HG03095 (cell line): Measurements from ENCODE around the gene CUEDC2.

Source experiments
- ATAC-seq: cut with Tn5 transposase; IDR thresholded peaks from one replicate; pipeline ENCODE4 v1.9.1; 2021; ENCODE audit warnings: moderate library complexity; ENCODE audit not compliant: unreplicated experiment

CUEDC2 gene

GRCh38 chr10:102426803-102427287, 5.5 kb downstream of the CUEDC2 start:
- ATAC-seq: no peak

- no peak for ATAC-seq
These were observed 6.9 kb downstream of the CUEDC2 start for GRCh38 chr10:102425444-102425843.

GRCh38 chr10:102424916-102425315, 7.5 kb downstream of the CUEDC2 start:
- ATAC-seq: no peak

GRCh38 chr10:102424145-102424544, 8.2 kb downstream of the CUEDC2 start:
- no peak for ATAC-seq

GRCh38 chr10:102423372-102423968, 8.9 kb downstream of the CUEDC2 start:
- ATAC-seq: no peak

GRCh38 chr10:102422545-102423129, 9.7 kb downstream of the CUEDC2 start:
- ATAC-seq: no peak

- ATAC-seq: peak; percentile 1
These were observed 10.4 kb downstream of the CUEDC2 start for GRCh38 chr10:102421757-102422512.

GRCh38 chr10:102421507-102421756, 10.9 kb downstream of the CUEDC2 start:
- ATAC-seq: no peak

DNA sequence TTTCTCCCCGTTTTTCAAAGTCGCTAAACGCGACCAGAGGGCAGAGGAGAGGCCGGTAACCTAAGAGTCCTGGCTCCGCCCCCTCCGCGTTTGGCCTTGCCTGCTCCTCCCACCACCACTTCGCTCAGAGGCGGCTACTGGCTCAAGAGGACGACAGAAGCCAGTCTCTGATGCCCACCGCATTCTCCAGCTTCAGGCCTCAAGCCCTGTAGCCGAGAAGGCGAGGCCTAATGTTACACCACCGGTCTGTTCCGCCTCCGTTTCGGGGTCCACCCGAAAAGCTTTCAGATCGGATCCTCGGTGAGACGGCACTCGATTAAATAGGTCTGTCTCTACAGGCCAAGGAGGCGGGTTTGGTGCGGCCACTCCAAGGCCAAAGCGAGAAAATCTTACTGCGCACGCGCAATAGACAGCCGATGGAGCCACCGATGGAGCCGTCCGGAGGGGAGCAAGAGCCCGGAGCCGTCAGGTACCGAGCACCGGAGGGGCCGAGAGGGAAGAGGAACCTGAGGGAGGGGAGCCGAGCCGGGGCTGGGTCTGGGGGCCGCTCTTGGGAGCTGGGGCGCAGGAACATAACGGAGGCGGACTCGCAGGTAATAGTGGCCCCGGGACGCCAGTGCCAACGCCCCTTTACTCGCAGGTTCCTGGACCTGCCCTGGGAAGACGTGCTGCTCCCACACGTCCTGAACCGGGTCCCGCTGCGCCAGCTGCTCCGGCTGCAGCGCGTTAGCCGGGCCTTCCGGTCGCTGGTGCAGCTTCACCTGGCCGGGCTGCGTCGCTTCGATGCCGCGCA, 11.5 kb downstream of the CUEDC2 start, which contains the start of gene FBXL15:
TSS of gene FBXL15 (plus strand) at position 123 of the 793 bp plus-strand sequence. CDS start at position 417, 294 bp downstream.
- ATAC-seq: peak; percentile 50

DNA sequence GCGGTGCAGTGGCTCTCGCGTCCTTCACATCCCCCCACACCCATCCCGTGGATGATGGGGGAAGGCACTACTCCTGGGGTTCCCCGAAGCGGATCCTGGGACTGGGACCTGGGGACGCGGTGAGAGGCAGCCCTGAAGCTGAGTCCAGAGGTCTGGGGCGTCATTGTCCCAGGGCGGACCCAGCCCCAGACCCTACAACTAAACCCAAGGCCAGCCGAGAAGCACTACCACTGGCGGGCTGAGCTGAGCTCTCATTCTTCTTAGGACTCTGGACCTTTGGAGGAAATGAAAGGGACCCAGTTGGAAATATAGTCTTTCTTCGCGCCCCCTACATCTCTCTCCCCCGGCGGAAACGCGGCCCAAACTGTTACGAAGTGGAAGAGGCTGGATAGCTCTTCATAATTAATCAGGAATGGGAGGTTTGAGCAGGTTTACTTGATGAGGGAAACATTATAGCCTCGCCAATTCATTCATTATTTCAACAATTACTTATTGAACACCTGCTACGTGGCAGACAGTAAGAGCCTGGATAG, 12.1 kb downstream of the CUEDC2 start:
- no peak for ATAC-seq

DNA sequence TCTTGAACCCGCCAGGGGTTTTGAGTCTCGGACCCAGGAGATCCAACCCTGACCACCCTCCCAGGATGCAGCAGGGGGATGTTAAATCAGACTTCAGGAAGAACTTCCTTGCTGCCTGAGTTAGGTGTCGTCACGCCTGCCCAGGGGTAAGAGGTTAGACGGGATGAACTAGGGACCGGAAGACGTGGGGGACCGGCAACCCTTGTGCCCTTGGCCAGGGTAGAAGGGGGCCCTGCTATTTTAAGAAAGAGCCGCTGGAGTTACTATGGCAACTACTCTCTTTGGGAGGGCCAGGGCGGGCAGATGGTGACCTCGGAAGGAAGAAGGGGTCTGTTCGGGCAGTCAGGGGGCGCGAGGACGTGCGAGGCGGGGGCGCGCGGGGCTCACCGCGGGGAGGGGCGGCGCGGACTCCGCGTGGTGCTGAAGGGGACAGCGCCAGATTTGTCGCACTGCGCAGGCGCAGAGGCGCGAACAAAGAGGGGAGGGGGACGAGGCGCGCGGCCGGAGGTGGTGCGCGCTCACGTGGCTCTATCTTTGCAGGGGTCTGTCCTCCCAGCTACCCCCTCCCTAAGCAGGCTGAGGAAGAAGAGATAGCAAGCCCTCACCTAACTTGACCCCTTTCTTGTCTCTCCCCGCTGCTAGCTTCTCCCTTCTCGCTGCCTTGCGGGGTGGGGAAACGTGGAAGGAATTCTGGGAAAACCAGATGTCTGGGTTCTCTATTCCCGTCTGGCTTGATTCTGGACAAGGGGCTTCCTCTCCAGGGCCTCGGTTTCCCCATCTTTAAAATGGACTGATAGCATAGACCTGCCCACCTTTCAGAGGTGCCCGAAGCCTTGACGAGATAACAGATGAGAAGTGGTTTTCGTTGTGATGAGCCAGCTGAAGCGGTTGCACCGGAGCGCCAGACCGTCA, 12.8 kb downstream of the CUEDC2 start:
- ATAC-seq: no peak

DNA sequence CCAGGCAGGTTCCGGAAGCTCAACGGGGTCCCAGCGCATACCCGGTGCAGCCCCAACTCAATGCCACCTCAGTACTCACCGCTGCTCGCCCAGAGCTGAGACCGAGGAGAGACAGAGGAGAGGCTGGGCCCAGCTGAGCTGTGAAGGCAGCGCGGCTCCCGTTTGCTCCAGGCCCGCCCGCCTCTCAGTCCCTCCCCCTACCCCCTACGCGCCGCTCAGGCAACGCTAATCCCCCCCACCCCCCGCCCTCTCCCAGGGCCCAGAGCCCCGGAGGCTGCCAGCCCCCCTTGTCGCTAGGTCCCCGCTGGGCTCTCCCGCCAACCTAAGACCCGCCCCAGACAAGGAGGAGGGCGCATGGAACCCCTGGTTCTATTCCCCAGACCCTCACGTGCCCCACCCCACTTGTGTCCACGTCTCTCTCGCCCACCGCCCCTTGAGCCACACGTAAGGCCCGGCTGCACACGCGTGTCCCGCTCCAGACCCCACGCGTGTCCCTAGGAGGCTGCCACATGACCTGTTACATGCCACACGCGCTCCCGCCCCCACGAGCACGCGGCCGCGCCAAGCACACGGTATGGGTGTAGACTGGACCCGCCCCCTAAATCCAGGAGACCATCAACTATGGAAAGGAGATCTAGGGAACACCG, 13.6 kb downstream of the CUEDC2 start, which contains the start of gene PSD:
TSS of gene PSD (minus strand) at position 164 of the 647 bp plus-strand sequence. CDS start 1,747 bp downstream, outside the sequence.
- ATAC-seq: no peak

DNA sequence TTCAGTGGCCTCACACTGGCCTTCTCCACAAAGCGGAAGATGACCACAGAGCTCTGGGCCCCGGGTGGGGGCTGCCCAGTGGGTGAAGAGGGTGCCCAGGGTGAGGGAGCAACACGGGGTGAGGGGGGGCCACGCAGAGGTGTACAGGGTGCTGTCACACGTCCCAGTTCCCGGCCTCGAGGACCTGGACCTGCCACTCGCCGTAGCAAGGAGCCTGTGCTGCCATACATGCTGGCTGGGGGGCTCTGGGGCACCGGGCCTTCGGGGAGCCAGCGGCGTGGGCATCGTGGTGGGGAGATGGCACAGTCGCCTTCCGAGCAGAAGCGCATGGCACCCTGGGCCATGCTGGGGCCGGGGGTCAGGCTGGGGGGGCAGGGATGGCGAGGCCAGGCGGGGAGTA, 15.7 kb downstream of the CUEDC2 start:
- ATAC-seq: no peak

DNA sequence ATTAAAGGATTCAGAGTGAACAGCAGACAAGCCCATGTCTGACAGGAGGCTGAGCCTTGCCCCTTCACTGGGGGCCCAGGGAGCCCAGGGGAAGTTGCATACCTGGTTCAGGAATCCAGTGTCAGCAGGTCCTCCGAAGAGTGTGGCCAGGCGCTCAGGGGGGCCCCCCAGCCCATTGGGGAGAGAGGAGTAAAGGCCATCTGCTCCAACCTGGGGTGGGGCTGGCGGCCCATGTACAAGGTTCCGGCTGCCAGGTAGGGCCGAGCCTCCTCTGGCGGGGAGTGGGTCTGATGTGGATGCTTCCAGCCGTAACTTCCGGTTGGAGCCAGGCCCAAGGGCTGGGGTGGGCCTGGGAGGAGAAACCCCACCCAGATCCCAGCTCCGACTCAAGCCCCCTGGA, 16.1 kb downstream of the CUEDC2 start:
- no peak for ATAC-seq

GRCh38 chr10:102414749-102415148, 17.6 kb downstream of the CUEDC2 start:
- no peak for ATAC-seq

DNA sequence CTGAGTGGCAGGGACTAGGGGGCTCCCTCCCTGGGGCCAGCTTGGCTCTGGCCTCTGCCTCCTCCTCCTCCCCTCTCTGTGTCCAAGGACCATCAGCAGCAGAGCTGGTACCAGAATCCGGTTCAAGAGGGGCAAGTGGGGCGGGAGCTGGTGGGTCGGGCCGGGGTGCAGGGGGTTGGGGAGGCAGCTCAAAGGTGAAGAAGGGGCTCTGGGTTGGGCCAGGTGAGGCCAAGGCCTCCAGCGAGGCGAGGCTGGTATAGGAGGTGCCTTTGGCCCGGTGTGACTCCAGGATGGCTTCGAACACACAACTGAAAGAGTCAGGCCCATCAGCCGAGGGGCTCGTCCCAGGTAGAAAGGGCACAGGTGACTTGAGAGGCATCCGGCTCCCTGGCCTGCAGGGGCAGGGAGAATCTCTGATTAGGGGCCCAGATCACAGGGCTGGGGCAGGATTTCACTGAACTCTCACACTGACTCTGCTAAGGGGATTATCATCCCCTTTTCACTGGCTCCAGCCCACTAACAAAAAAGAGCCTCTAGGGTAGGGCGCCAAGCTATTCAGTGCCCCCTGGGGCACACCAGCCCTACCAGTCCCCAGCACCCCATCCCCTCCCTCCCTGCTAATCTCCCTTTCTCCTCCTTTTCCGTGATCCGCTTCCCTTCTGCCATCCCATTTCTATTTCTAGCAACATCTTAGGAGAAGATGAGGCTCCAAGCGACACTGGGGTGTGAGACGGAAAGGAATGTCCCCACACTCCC, 18.4 kb downstream of the CUEDC2 start:
- no peak for ATAC-seq

DNA sequence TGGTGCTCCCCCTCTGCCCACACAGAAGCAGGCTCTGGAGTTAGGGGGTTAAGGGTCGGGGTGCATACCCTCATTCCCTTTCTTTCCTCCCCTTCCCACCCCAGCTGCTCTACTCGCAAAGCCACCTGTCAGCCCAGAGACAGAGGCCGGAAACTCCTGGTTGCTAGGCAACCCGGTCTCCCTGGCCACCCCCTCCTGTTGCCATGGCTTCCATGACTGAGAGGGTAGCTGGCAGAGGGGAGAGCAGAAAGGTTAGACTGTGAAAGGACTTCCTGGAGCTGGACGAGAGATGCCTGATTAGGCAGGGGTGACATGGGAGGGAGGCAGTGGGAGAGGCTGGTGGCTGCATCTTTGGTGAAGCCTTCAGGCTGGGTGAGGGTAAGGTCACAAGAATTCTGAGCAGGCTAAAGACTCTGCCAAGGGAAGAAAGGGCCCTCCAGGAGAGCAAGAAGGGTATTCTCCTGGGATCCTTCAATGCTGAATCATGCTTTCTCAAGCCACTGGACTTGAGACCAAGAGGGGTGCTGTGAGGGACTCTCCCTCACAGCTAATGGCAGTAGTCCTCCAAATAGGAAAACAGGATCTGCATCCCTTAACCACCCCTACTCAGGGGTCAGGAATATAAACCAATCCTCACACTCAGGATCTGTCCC, 19.2 kb downstream of the CUEDC2 start:
- ATAC-seq: no peak

DNA sequence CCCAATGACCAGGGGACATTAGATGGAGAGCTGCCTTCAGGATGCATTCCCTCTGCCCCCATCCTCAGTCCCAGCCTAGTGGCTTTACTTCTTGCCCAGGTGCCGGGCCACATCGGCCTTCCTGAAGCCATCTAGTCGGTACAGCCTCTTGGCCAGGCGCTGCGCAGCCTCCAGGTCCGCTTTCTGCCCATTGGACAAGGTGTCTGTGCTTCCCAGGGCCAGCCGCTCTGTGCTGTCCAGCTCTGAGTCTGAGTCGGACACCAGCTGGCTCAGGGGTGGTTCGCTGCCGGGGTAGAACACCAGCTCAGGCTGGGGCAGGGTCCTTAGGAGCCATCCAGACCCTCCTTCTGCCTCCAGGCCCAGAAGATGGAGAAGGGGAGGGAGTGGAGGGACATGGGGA, 20.1 kb downstream of the CUEDC2 start:
- ATAC-seq: no peak
